ENCODE data around the gene SNAI3.

DNA sequence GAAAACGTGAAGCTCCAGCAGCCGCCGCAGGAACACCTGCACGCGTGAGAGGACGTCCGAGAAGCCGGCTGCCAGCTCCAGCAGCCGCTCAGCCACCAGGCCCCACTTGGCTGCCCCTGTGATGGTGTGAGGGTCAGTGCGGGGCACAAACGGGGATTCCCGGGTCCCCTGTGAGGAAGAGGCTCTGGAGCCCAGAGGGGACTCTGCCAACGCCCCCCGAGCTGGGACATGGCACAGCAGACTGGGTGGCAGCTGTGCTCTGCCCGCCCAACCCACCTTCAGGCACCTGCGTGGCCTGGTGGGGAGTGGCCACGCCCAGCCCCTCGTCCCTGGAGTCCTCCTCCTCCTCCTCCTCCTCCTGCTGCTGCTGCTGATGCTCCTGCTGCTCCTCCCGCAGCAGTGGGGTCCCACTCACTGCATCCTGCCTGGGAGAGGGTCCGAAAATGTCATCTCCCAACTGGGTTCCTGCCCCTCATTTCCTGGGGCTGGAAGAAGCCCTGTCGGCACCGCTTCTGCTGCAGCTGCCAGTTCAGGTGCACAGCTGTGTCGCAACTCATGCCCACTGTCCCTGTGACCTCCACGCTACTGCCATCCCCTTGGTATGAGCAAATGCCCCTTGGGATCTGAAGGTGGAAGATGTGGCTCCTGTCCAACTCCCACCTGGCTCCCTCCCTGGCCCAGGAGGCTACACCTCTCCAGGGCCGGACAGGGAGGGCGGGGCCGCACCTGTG lies 47.5 kb upstream of the SNAI3 start:
- TF ChIP-seq, protein P1, sequence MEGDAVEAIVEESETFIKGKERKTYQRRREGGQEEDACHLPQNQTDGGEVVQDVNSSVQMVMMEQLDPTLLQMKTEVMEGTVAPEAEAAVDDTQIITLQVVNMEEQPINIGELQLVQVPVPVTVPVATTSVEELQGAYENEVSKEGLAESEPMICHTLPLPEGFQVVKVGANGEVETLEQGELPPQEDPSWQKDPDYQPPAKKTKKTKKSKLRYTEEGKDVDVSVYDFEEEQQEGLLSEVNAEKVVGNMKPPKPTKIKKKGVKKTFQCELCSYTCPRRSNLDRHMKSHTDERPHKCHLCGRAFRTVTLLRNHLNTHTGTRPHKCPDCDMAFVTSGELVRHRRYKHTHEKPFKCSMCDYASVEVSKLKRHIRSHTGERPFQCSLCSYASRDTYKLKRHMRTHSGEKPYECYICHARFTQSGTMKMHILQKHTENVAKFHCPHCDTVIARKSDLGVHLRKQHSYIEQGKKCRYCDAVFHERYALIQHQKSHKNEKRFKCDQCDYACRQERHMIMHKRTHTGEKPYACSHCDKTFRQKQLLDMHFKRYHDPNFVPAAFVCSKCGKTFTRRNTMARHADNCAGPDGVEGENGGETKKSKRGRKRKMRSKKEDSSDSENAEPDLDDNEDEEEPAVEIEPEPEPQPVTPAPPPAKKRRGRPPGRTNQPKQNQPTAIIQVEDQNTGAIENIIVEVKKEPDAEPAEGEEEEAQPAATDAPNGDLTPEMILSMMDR (IDR thresholded peaks at IDR 0.05): no peak
- TF ChIP-seq POLR2A (IDR thresholded peaks at IDR 0.05): no peak

Data from gastroesophageal sphincter (tissue), 3 donors.